Loucy (cell line): Measurements from ENCODE around the gene THSD7A.

ENCODE experiments used
- CTCF ChIP-seq: fragments of 200-600 bp; sonication (generic); conservative IDR thresholded peaks from 2 replicates; pipeline ENCODE4 v1.5.1; 2014; ENCODE audit warnings: mild to moderate bottlenecking, antibody characterized with exemption, low read length
- EZH2phosphoT487 ChIP-seq: fragments of 200-600 bp; IDR thresholded peaks from 2 replicates; pipeline ENCODE4 v1.6.1; 2018; ENCODE audit warnings: antibody characterized with exemption, mild to moderate bottlenecking, moderate library complexity, borderline replicate concordance

DNA sequence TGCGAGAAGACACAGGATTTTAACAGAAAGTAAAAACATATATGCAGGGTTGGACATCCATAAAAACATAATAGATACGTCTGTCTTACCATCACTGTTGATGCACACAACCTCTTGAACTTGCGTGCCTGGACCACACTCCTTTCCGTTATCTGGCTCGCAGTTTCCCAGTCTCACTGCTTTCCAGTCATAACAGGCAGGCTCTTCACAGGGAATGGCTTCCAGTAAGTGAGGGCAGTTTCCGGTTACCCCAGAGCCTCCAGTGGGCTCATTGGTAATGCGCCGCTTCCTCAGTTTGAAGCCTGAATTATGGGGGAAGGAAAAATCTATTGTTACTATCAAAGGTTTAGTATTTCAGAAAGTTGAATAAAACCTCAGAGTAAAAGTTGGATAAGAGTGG is 290.7 kb downstream of the THSD7A start:
- no peak for TF ChIP-seq CTCF
- TF ChIP-seq EZH2phosphoT487 = no peak
